ENCODE data around the gene CLDN2. TPM values are rescaled to one million over a fixed set of nuclear protein-coding genes. Genes with fewer than 3 reads are reported as not detected.

The CLDN2 gene
- total and polyA plus RNA-seq, 2 of the 13 experiments (the other 11 are each of a cell fraction or from before 2014, with no cell fraction given), result 1.3 to 1.5 TPM

DNA sequence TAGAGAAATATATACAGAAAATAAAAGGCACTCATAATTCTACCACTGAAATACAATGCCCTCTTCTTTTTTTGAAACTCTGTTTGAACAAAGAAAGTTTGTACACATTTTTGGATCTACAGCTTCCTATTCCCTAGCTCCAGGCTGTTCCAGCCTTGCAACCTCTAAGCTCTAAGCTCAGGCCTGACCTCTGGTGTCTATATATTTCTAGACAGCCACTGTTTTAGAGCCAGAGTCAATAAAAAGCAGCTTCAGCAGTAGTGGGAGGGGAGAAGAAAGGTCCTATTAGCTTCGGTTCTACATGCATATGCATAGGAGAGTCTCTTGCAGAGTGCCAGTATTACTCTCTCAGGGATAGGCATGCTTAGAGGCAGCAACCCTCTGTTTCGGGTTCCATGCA, 39.7 kb downstream of the CLDN2 start:
- no peaks in the 10 kb centered on the region for H3K9me3 ChIP-seq (ENCODE audit: low read length)
- FAIRE-seq (peak; percentile 91), DNase-seq (ENCODE audit: low spot score) (peak; percentile 59), ATAC-seq (peak; percentile 93)
- CTCF ChIA-PET (ENCODE audit: low intra/inter-chr PET ratio, low total read pairs), result interaction anchor here (1.2 to 2.2 kb wide), 3 partner anchors 61 to 86 kb away, joined by 6 to 25 read pairs (median 15); no protein-coding TSS in a partner anchor
- no peaks in the 10 kb centered on the region for H3K79me2 ChIP-seq (ENCODE audit: insufficient read depth, low read length)
- intact Hi-C loops (cut with micrococcal nuclease; ENCODE audit: unreplicated experiment) (loop anchor here (1.0 kb wide), 2 partner anchors 62 to 66 kb away; no protein-coding TSS in a partner anchor), in situ Hi-C loops (cut with HindIII; ENCODE audit: extremely low pct_ligation_motif_present, low pct_unique_long_range_greater_than_20kb) (loop anchor here (5.0 kb wide), 1 partner anchor 58 kb away; the partner anchor contains the start of gene RIPPLY1)
- H3K4me3 ChIP-seq (replicated peaks in 1 of 3; ENCODE audit: insufficient read depth in 1 of 3, low read depth in 2 of 3, low read length in 3 of 3), result no peak overlapping the region
- WGBS (ENCODE audit: low lambda C conversion rate), result no CpG with 5 or more reads among the region's 2 CpGs
- TF ChIP-seq STAG1 (CRISPR knock-in tag; IDR thresholded peaks at IDR 0.05) (peak; percentile 70), PCBP2 (optimal IDR thresholded peaks at IDR 0.05; ENCODE audit: low read depth, low read length, poor library complexity, severe bottlenecking) (no peak), PPARG (CRISPR knock-in tag; conservative IDR thresholded peaks at IDR 0.05) (0 out of 2 replicates have a peak, but pooled peaks have one; percentile 24), SMC3 (IDR thresholded peaks at IDR 0.05; ENCODE audit: low read length) (peak; percentile 73), RAD21 (CRISPR knock-in tag; IDR thresholded peaks at IDR 0.05) (peak; percentile 61; the same call in 1 of the 2 replicates), CTCF (CRISPR knock-in tag; IDR thresholded peaks at IDR 0.05) (peak; percentile 65), ZNF431 (CRISPR knock-in tag; IDR thresholded peaks at IDR 0.05; ENCODE audit: borderline replicate concordance, low read depth) (no peak), MYC (CRISPR knock-in tag; IDR thresholded peaks at IDR 0.05; ENCODE audit: borderline replicate concordance) (no peak), NR0B2 (CRISPR knock-in tag; IDR thresholded peaks at IDR 0.05) (no peak)
- no peak overlapping the region for H3K4me2 ChIP-seq (ENCODE audit: low read depth, low read length)
- no peak overlapping the region for H2AFZ ChIP-seq (ENCODE audit: low read length)
- no TSS peak for BruUV-seq (replicated peaks)
- H4K20me1 ChIP-seq (ENCODE audit: insufficient read depth, low read length), result no peaks in the 10 kb centered on the region
- H3K4me1 ChIP-seq (ENCODE audit: insufficient read depth, low read length), result peaks cover 18% of the 10 kb centered on the region
- H3K36me3 ChIP-seq (replicated peaks in 1 of 2; ENCODE audit: control insufficient read depth in 1 of 2, insufficient read depth in 2 of 2, low read length in 2 of 2), result peaks cover 0 to 5% of the 10 kb centered on the region in 2 experiments; a peak in 1 of 5 replicates
- H3K27me3 ChIP-seq (ENCODE audit: control insufficient read depth in 1 of 2, insufficient read depth in 2 of 2, low read length in 2 of 2), result no peaks in the 10 kb centered on the region
- no peak overlapping the region for H3K27ac ChIP-seq (ENCODE audit: extremely low read length, insufficient read depth, low read length)
- no peak overlapping the region for H3K9ac ChIP-seq (ENCODE audit: insufficient read depth, low read depth, low read length)
- POLR2A ChIA-PET, result interaction anchor here (1.1 to 1.2 kb wide), 4 partner anchors 27 to 65 kb away, joined by 4 to 8 read pairs (median 7); partner anchors contain the start of gene RIPPLY1

Data from HepG2 (cell line).